ENCODE results near the gene FAM47A. TPM values are rescaled to one million over a fixed set of nuclear protein-coding genes. Genes with fewer than 3 reads are reported as not detected.

FAM47A gene
- polyA plus RNA-seq (2013, experiment 1 of 2): not detected
- not detected for polyA plus RNA-seq (2013, experiment 2 of 2)

DNA sequence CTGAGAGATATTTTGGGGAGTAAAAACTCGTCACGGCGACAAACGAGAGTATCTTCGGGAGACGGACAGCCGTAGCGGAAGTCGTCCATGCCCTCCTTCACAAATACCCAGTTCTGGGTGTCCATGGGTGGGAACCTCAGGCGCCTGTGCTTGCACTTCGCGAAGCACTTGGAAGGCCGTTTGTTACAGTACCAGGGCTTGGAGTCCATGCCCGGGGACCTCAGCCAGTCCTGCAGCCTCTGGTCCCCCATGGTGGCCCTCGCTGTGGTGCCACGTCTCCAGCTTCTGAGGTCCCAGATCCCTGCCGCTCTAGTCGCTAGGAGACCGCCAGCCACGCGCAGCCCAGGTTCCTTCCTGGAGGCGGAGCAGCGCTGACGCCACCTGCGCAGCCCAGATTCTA, at the start of gene FAM47A:
Gene FAM47A (minus strand): TSS at position 287 of the 400 bp plus-strand sequence. CDS start 36 bp downstream, at position 251.
- Histone ChIP-seq H4K8ac (ENCODE audit: low read depth, low read length) (no peak within 1 kb of the TSS), H2BK15ac (ENCODE audit: low read length) (no peak within 1 kb of the TSS), H3K27me3 (ENCODE audit: control insufficient read depth in 3 of 3, insufficient read depth in 3 of 3, low read depth in 1 of 3, low read length in 3 of 3) (no peaks in the 10 kb centered on the region), H3K79me1 (ENCODE audit: low read depth, low read length) (no peaks in the 10 kb centered on the region), H3K4me2 (ENCODE audit: insufficient read depth, low read length, poor library complexity, severe bottlenecking) (no peak within 1 kb of the TSS), H2BK12ac (ENCODE audit: low read length) (no peak within 1 kb of the TSS), H4K91ac (ENCODE audit: low read depth, low read length, poor library complexity) (no peak within 1 kb of the TSS), H2BK5ac (ENCODE audit: low read length) (no peak within 1 kb of the TSS), H3K9me3 (replicated peaks in 1 of 2; ENCODE audit: control insufficient read depth in 2 of 2, insufficient read depth in 1 of 2, low read depth in 1 of 2, low read length in 2 of 2) (no peaks in the 10 kb centered on the region), H3K18ac (ENCODE audit: low read length) (no peak within 1 kb of the TSS), H3K27ac (replicated peaks; ENCODE audit: low read length) (no peak within 1 kb of the TSS), H2AK5ac (ENCODE audit: low read depth, low read length) (no peak within 1 kb of the TSS), H2AFZ (ENCODE audit: low read length) (no peak within 1 kb of the TSS), H3K23ac (ENCODE audit: low read depth, low read length, poor library complexity) (no peak within 1 kb of the TSS), H3K36me3 (replicated peaks in 1 of 2; ENCODE audit: control insufficient read depth in 2 of 2, insufficient read depth in 2 of 2, low read length in 2 of 2) (no peaks in the 10 kb centered on the region), H3K9ac (ENCODE audit: low read depth, low read length, poor library complexity) (no peak within 1 kb of the TSS), H2BK120ac (ENCODE audit: low read depth, low read length) (no peak within 1 kb of the TSS), H3K4me3 (ENCODE audit: low read length in 2 of 2) (no peak within 1 kb of the TSS), H3K4ac (ENCODE audit: low read length) (no peak within 1 kb of the TSS), H3K14ac (ENCODE audit: low read length) (no peak within 1 kb of the TSS), H3K4me1 (ENCODE audit: control insufficient read depth in 2 of 2, insufficient read depth in 1 of 2, low read depth in 1 of 2, low read length in 2 of 2) (no peaks in the 10 kb centered on the region)
- no peak for DNase-seq (ENCODE audit: low spot score)
- no CpG with 5 or more reads among the region's 25 CpGs for WGBS, 2 donors (ENCODE audit: extremely low coverage in 2 of 2, insufficient read length in 2 of 2, insufficient replicate concordance in 1 of 2)

DNA sequence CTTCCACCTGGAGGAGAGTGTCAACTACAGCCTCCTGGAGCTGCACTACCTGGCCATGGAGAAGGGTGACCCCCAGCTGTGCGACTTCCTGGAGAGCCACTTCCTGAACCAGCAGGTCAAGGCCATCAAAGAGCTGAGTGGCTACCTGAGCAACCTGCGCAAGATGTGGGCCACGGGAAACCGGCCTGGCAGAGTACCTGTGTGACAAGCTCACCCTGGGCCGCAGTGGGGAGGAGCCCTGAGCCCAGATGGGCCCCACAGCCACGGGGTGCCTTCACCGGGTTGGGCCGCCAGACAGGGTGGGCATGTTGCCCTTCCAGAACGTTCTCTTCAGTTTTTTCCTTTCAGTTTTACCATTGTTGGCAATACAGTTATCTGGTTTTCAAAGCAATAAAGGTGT, 15.2 kb upstream of the FAM47A start:
- WGBS, 2 donors (ENCODE audit: extremely low coverage in 2 of 2, insufficient read length in 2 of 2, insufficient replicate concordance in 1 of 2): no CpG with 5 or more reads among the region's 9 CpGs

DNA sequence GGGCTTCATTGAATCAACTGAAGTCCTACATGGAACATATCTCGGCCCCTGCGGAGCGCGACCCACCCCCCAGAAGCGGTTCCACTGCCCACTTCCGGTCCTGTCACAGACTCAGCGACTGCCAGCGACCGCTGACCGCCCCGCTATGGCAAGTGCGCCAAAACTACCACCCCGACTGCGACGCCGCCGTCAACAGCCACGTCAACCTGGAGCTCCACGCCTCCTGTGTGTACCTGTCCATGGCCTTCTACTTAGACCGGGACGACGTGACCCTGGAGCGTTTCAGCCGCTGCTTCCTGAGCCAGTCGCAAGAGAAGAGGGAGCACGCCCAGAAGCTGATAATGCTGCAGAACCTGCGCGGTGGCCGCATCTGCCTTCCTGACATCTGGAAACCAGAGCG, 14.8 kb upstream of the FAM47A start:
- H3K4me1 ChIP-seq (ENCODE audit: control insufficient read depth in 2 of 2, insufficient read depth in 1 of 2, low read depth in 1 of 2, low read length in 2 of 2): no peaks in the 10 kb centered on the region
- peak overlapping the region; percentile 20 for H3K23ac ChIP-seq (ENCODE audit: low read depth, low read length, poor library complexity)
- H3K27me3 ChIP-seq (ENCODE audit: control insufficient read depth in 3 of 3, insufficient read depth in 3 of 3, low read depth in 1 of 3, low read length in 3 of 3): no peaks in the 10 kb centered on the region
- WGBS, 2 donors (ENCODE audit: extremely low coverage in 2 of 2, insufficient read length in 2 of 2, insufficient replicate concordance in 1 of 2): no CpG with 5 or more reads among the region's 30 CpGs
- H2AK5ac ChIP-seq (ENCODE audit: low read depth, low read length): no peak overlapping the region
- H2BK15ac ChIP-seq (ENCODE audit: low read length): no peak overlapping the region
- no peak overlapping the region for H3K4ac ChIP-seq (ENCODE audit: low read length)
- H2BK120ac ChIP-seq (ENCODE audit: low read depth, low read length): no peak overlapping the region
- no peak overlapping the region for H3K14ac ChIP-seq (ENCODE audit: low read length)
- no peak overlapping the region for H2BK5ac ChIP-seq (ENCODE audit: low read length)
- no peak overlapping the region for H3K9ac ChIP-seq (ENCODE audit: low read depth, low read length, poor library complexity)
- H3K4me3 ChIP-seq (ENCODE audit: low read length in 2 of 2): no peak overlapping the region
- H3K36me3 ChIP-seq (replicated peaks in 1 of 2; ENCODE audit: control insufficient read depth in 2 of 2, insufficient read depth in 2 of 2, low read length in 2 of 2): no peaks in the 10 kb centered on the region
- no peak for DNase-seq (ENCODE audit: low spot score)
- H4K91ac ChIP-seq (ENCODE audit: low read depth, low read length, poor library complexity): no peak overlapping the region
- H2AFZ ChIP-seq (ENCODE audit: low read length): no peak overlapping the region
- no peak overlapping the region for H2BK12ac ChIP-seq (ENCODE audit: low read length)
- H3K18ac ChIP-seq (ENCODE audit: low read length): no peak overlapping the region
- no peak overlapping the region for H4K8ac ChIP-seq (ENCODE audit: low read depth, low read length)
- no peaks in the 10 kb centered on the region for H3K9me3 ChIP-seq (replicated peaks in 1 of 2; ENCODE audit: control insufficient read depth in 2 of 2, insufficient read depth in 1 of 2, low read depth in 1 of 2, low read length in 2 of 2)
- no peak overlapping the region for H3K4me2 ChIP-seq (ENCODE audit: insufficient read depth, low read length, poor library complexity, severe bottlenecking)
- H3K27ac ChIP-seq (replicated peaks; ENCODE audit: low read length): no peak overlapping the region
- H3K79me1 ChIP-seq (ENCODE audit: low read depth, low read length): no peaks in the 10 kb centered on the region

More for the DNA sequence above, 15.2 kb upstream of the FAM47A start:
- Histone ChIP-seq H3K23ac (ENCODE audit: low read depth, low read length, poor library complexity) (no peak overlapping the region), H3K4me1 (ENCODE audit: control insufficient read depth in 2 of 2, insufficient read depth in 1 of 2, low read depth in 1 of 2, low read length in 2 of 2) (no peaks in the 10 kb centered on the region), H3K18ac (ENCODE audit: low read length) (no peak overlapping the region), H4K8ac (ENCODE audit: low read depth, low read length) (no peak overlapping the region), H3K27ac (replicated peaks; ENCODE audit: low read length) (no peak overlapping the region), H3K4ac (ENCODE audit: low read length) (no peak overlapping the region), H3K79me1 (ENCODE audit: low read depth, low read length) (no peaks in the 10 kb centered on the region), H3K36me3 (replicated peaks in 1 of 2; ENCODE audit: control insufficient read depth in 2 of 2, insufficient read depth in 2 of 2, low read length in 2 of 2) (no peaks in the 10 kb centered on the region), H3K4me2 (ENCODE audit: insufficient read depth, low read length, poor library complexity, severe bottlenecking) (no peak overlapping the region), H4K91ac (ENCODE audit: low read depth, low read length, poor library complexity) (no peak overlapping the region), H2BK120ac (ENCODE audit: low read depth, low read length) (no peak overlapping the region), H3K9ac (ENCODE audit: low read depth, low read length, poor library complexity) (no peak overlapping the region), H2BK12ac (ENCODE audit: low read length) (no peak overlapping the region), H2BK5ac (ENCODE audit: low read length) (no peak overlapping the region), H3K4me3 (ENCODE audit: low read length in 2 of 2) (no peak overlapping the region), H3K27me3 (ENCODE audit: control insufficient read depth in 3 of 3, insufficient read depth in 3 of 3, low read depth in 1 of 3, low read length in 3 of 3) (no peaks in the 10 kb centered on the region), H2AK5ac (ENCODE audit: low read depth, low read length) (no peak overlapping the region), H3K14ac (ENCODE audit: low read length) (no peak overlapping the region), H2BK15ac (ENCODE audit: low read length) (no peak overlapping the region), H2AFZ (ENCODE audit: low read length) (no peak overlapping the region), H3K9me3 (replicated peaks in 1 of 2; ENCODE audit: control insufficient read depth in 2 of 2, insufficient read depth in 1 of 2, low read depth in 1 of 2, low read length in 2 of 2) (no peaks in the 10 kb centered on the region)
- no peak for DNase-seq (ENCODE audit: low spot score)

GRCh38 chrX:34144246-34144645, 12.1 kb upstream of the FAM47A start:
- Histone ChIP-seq H2BK15ac (ENCODE audit: low read length) (no peak overlapping the region), H3K4me1 (ENCODE audit: control insufficient read depth in 2 of 2, insufficient read depth in 1 of 2, low read depth in 1 of 2, low read length in 2 of 2) (no peaks in the 10 kb centered on the region), H3K23ac (ENCODE audit: low read depth, low read length, poor library complexity) (no peak overlapping the region), H3K4me3 (ENCODE audit: low read length in 2 of 2) (no peak overlapping the region), H3K4ac (ENCODE audit: low read length) (no peak overlapping the region), H3K36me3 (replicated peaks in 1 of 2; ENCODE audit: control insufficient read depth in 2 of 2, insufficient read depth in 2 of 2, low read length in 2 of 2) (no peaks in the 10 kb centered on the region), H3K14ac (ENCODE audit: low read length) (no peak overlapping the region), H3K9ac (ENCODE audit: low read depth, low read length, poor library complexity) (no peak overlapping the region), H2AFZ (ENCODE audit: low read length) (no peak overlapping the region), H4K91ac (ENCODE audit: low read depth, low read length, poor library complexity) (no peak overlapping the region), H3K27ac (replicated peaks; ENCODE audit: low read length) (no peak overlapping the region), H3K27me3 (ENCODE audit: control insufficient read depth in 3 of 3, insufficient read depth in 3 of 3, low read depth in 1 of 3, low read length in 3 of 3) (no peaks in the 10 kb centered on the region), H4K8ac (ENCODE audit: low read depth, low read length) (no peak overlapping the region), H2BK5ac (ENCODE audit: low read length) (no peak overlapping the region), H3K18ac (ENCODE audit: low read length) (no peak overlapping the region), H2BK120ac (ENCODE audit: low read depth, low read length) (no peak overlapping the region), H3K9me3 (replicated peaks in 1 of 2; ENCODE audit: control insufficient read depth in 2 of 2, insufficient read depth in 1 of 2, low read depth in 1 of 2, low read length in 2 of 2) (no peaks in the 10 kb centered on the region), H3K79me1 (ENCODE audit: low read depth, low read length) (no peaks in the 10 kb centered on the region), H2BK12ac (ENCODE audit: low read length) (no peak overlapping the region), H2AK5ac (ENCODE audit: low read depth, low read length) (no peak overlapping the region), H3K4me2 (ENCODE audit: insufficient read depth, low read length, poor library complexity, severe bottlenecking) (no peak overlapping the region)
- DNase-seq (ENCODE audit: low spot score): no peak
- WGBS, 2 donors (ENCODE audit: extremely low coverage in 2 of 2, insufficient read length in 2 of 2, insufficient replicate concordance in 1 of 2): no CpG with 5 or more reads among the region's 2 CpGs

Measured in neuronal stem cell (in vitro differentiated cells).